Left lung (tissue), 10 donors: ENCODE measurements around the gene NFATC2IP. TPM values are rescaled to one million over a fixed set of nuclear protein-coding genes. Genes with fewer than 3 reads are reported as not detected.

Source experiments
- ATAC-seq: fragments of 200-7000 bp; cut with Tn5 transposase; one replicate; pipeline ENCODE4 v1.9.1; 2020; ENCODE audit warnings: moderate library complexity
- DNase-seq, 4 donors: peaks; one replicate each; pipeline ENCODE4 v3.0.0-alpha.2; 2013 to 2020
- H3K27ac ChIP-seq, 2 donors: fragments of 200-600 bp; sonication (generic) in 1 of 2; one replicate each; pipeline versions ENCODE4 v1.5.0 to v1.8.0; 2020 to 2021
- H3K27me3 ChIP-seq, 2 donors: fragments of 200-600 bp; sonication (generic) in 1 of 2; one replicate each; pipeline versions ENCODE4 v1.5.0 to v1.8.0; 2020 to 2021
- H3K36me3 ChIP-seq, 2 donors: fragments of 200-600 bp; sonication (generic) in 1 of 2; one replicate each; pipeline versions ENCODE4 v1.5.0 to v1.8.0; 2020 to 2021
- H3K4me1 ChIP-seq, 2 donors: fragments of 200-600 bp; one replicate each; pipeline ENCODE4 v1.8.0; 2021
- H3K4me3 ChIP-seq, 2 donors: fragments of 200-600 bp; sonication (generic) in 1 of 2; one replicate each; pipeline versions ENCODE4 v1.5.0 to v1.8.0; 2020 to 2021; ENCODE audit warnings: mild to moderate bottlenecking in 1 of 2
- H3K9me3 ChIP-seq, 2 donors: fragments of 200-600 bp; sonication (generic) in 1 of 2; one replicate each; pipeline versions ENCODE4 v1.5.0 to v1.8.0; 2020 to 2021
- CTCF ChIP-seq, 2 donors: fragments of 200-600 bp; sonication (generic) in 1 of 2; IDR thresholded peaks; one replicate each; pipeline versions ENCODE4 v1.5.0 to v1.8.0; 2021; ENCODE audit warnings: antibody characterized with exemption in 2 of 2
- intact Hi-C, 2 donors: fragments of 100-400 bp; cut with DNase I; formaldehyde crosslinking; loops; one replicate each; pipeline versions ENCODE4 v1.11.2 to v1.14.2; 2022
- polyA plus RNA-seq, 6 donors: library from polyadenylated mRNA; unstranded; fragments of 120-200 nt; gene quantifications; one replicate each; pipeline ENCODE4 v1.2.1, GENCODE V29; 2013; ENCODE audit not compliant: insufficient read length in 6 of 6
- total RNA-seq, 2 donors: library from RNA; stranded (reverse); fragmentation: NEBNext Ultra II Directional; extraction: Animal tissue kit (Norgen Biotek cat#: 25700); gene quantifications; one replicate each; pipeline ENCODE4 v1.2.1, GENCODE V29; 2021
- donor health status: DM: no; HTN: yes; CAD: no.
- donor health status: DM: no; HTN: no; CAD: no.

NFATC2IP gene
- total and polyA plus RNA-seq, 8 donors: 37.3 to 76.7 (median 69.3) TPM

- ATAC-seq (no peak), DNase-seq (no peak)
- intact Hi-C loops: no loop called here
- peaks cover 6 to 15% of the 10 kb centered on the region in 2 donors for H3K4me1 ChIP-seq
- H3K27me3 ChIP-seq: no peaks in the 10 kb centered on the region
- H3K27ac ChIP-seq: no peak overlapping the region
- H3K36me3 ChIP-seq: no peaks in the 10 kb centered on the region
- no peaks in the 10 kb centered on the region for H3K9me3 ChIP-seq
- no peak for TF ChIP-seq CTCF (IDR thresholded peaks at IDR 0.05)
- no peak overlapping the region for H3K4me3 ChIP-seq
Observed at GRCh38 chr16:29014561-29015069, 63.9 kb downstream of the NFATC2IP start.

Other genes starting within 250 kb of the NFATC2IP start
- gene EIF3C, start 239.5 kb upstream of the NFATC2IP start, total RNA-seq: 100 to 1,000 TPM; 354 to 395 TPM
- 100 to 1,000 TPM; 273 to 478 (median 321) TPM for gene EIF3C, start 239.5 kb upstream of the NFATC2IP start, polyA plus RNA-seq
- gene NPIPB9, start 199.2 kb upstream of the NFATC2IP start, total RNA-seq: 1 to 10 TPM; 1.2 to 1.5 TPM
- gene NPIPB9, start 199.2 kb upstream of the NFATC2IP start, polyA plus RNA-seq: 1 to 10 TPM in 5 of 6 donors, under 1 TPM in 1; 0.47 to 4.5 (median 2.7) TPM
- gene ATXN2L, start 127.9 kb upstream of the NFATC2IP start, total RNA-seq: 100 to 1,000 TPM; 114 to 153 TPM
- 100 to 1,000 TPM in 2 of 6 donors, 10 to 100 TPM in 4; 87.2 to 144 (median 98.4) TPM for gene ATXN2L, start 127.9 kb upstream of the NFATC2IP start, polyA plus RNA-seq
- 100 to 1,000 TPM; 146 to 176 TPM for gene TUFM, start 104.6 kb upstream of the NFATC2IP start, total RNA-seq
- gene TUFM, start 104.6 kb upstream of the NFATC2IP start, polyA plus RNA-seq: 100 to 1,000 TPM; 156 to 205 (median 170) TPM
- 10 to 100 TPM; 36.9 to 42.4 TPM for gene SH2B1, start 87.1 kb upstream of the NFATC2IP start, total RNA-seq
- gene SH2B1, start 87.1 kb upstream of the NFATC2IP start, polyA plus RNA-seq: 10 to 100 TPM; 50.0 to 63.1 (median 55.5) TPM
- under 1 TPM; 0.38 to 0.68 TPM for gene ATP2A1, start 72.4 kb upstream of the NFATC2IP start, total RNA-seq
- 1 to 10 TPM; 1.8 to 3.1 (median 2.9) TPM for gene ATP2A1, start 72.4 kb upstream of the NFATC2IP start, polyA plus RNA-seq
- gene RABEP2, start 25.7 kb upstream of the NFATC2IP start, total RNA-seq: 10 to 100 TPM; 21.4 to 24.5 TPM
- gene RABEP2, start 25.7 kb upstream of the NFATC2IP start, polyA plus RNA-seq: 10 to 100 TPM; 22.8 to 35.8 (median 24.8) TPM
- gene CD19, start 19.0 kb upstream of the NFATC2IP start, total RNA-seq: under 1 TPM; 0.29 to 0.52 TPM
- gene CD19, start 19.0 kb upstream of the NFATC2IP start, polyA plus RNA-seq: under 1 TPM; 0.42 to 0.85 (median 0.59) TPM
- gene SPNS1, start 23.8 kb downstream of the NFATC2IP start, total RNA-seq: 10 to 100 TPM; 52.8 to 61.5 TPM
- 10 to 100 TPM; 27.3 to 37.2 (median 29.9) TPM for gene SPNS1, start 23.8 kb downstream of the NFATC2IP start, polyA plus RNA-seq
- gene LAT, start 34.1 kb downstream of the NFATC2IP start, total RNA-seq: 10 to 100 TPM in 1 of 2 donors, 1 to 10 TPM in 1; 5.8 to 14.0 TPM
- 1 to 10 TPM; 5.1 to 7.9 (median 7.0) TPM for gene LAT, start 34.1 kb downstream of the NFATC2IP start, polyA plus RNA-seq